HepG2 (cell line): Measurements from ENCODE around the gene DNAAF1. TPM values are rescaled to one million over a fixed set of nuclear protein-coding genes. Genes with fewer than 3 reads are reported as not detected.

Experiments used
- ATF4 ChIP-seq, 2 experiments: fragments of 450-650 bp in 1 of 2; sonication (generic) in 1 of 2; formaldehyde crosslinking; IDR thresholded peaks; 2 replicates each; pipeline versions ENCODE4 v1.5.0 to v1.8.0; 2020 to 2022; ENCODE audit warnings: mild to moderate bottlenecking in 1 of 2, missing genetic modification reagents in 1 of 2
- HOMEZ ChIP-seq: IDR thresholded peaks from 2 replicates; pipeline ENCODE4 v1.6.1; 2016; ENCODE audit warnings: low read depth
- KAT7 ChIP-seq: IDR thresholded peaks from 2 replicates; pipeline ENCODE4 v1.6.1; 2018; ENCODE audit warnings: borderline replicate concordance, missing compliant biosample characterization
- KDM2A ChIP-seq: sonication (generic); formaldehyde crosslinking; IDR thresholded peaks from 2 replicates; pipeline ENCODE4 v1.4.0; 2020; ENCODE audit warnings: low read depth, missing genetic modification reagents, borderline replicate concordance
- KIAA2018 ChIP-seq: sonication (generic); formaldehyde crosslinking; IDR thresholded peaks from 2 replicates; pipeline ENCODE4 v1.5.0; 2020; ENCODE audit warnings: mild to moderate bottlenecking, missing genetic modification reagents, borderline replicate concordance
- MED13 ChIP-seq: sonication (generic); formaldehyde crosslinking; IDR thresholded peaks from 2 replicates; pipeline ENCODE4 v1.5.0; 2020; ENCODE audit warnings: missing genetic modification reagents
- REL ChIP-seq: sonication (generic); formaldehyde crosslinking; conservative IDR thresholded peaks from 2 replicates; pipeline ENCODE4 v1.8.0; 2022; ENCODE audit warnings: mild to moderate bottlenecking, missing genetic modification reagents, moderate library complexity
- SMAD3 ChIP-seq: sonication (generic); formaldehyde crosslinking; IDR thresholded peaks from 2 replicates; pipeline ENCODE4 v1.4.0; 2020; ENCODE audit warnings: missing genetic modification reagents
- TAF15 ChIP-seq: fragments of 200-400 bp; formaldehyde crosslinking; IDR thresholded peaks from one replicate; pipeline ENCODE4 v1.6.1; 2018; ENCODE audit warnings: mild to moderate bottlenecking, low read depth, low read length; ENCODE audit not compliant: poor library complexity, severe bottlenecking
- XRCC5 ChIP-seq: fragments of 200-400 bp; formaldehyde crosslinking; optimal IDR thresholded peaks from 2 replicates; pipeline ENCODE3; 2017; ENCODE audit warnings: mild to moderate bottlenecking, low read length
- ZNF234 ChIP-seq: sonication (generic); formaldehyde crosslinking; conservative IDR thresholded peaks from 2 replicates; pipeline ENCODE4 v1.5.1; 2020; ENCODE audit warnings: mild to moderate bottlenecking, missing genetic modification reagents
- ZNF326 ChIP-seq: sonication (generic); formaldehyde crosslinking; IDR thresholded peaks from 2 replicates; pipeline ENCODE4 v1.4.0; 2020; ENCODE audit warnings: missing genetic modification reagents, borderline replicate concordance
- ZNF460 ChIP-seq: sonication (generic); formaldehyde crosslinking; IDR thresholded peaks from 2 replicates; pipeline ENCODE4 v1.5.1; 2020; ENCODE audit warnings: missing genetic modification reagents, mild to moderate bottlenecking, borderline replicate concordance
- ZNF496 ChIP-seq: sonication (generic); formaldehyde crosslinking; IDR thresholded peaks from 2 replicates; pipeline ENCODE4 v1.8.1; 2023; ENCODE audit warnings: mild to moderate bottlenecking, moderate library complexity, missing genetic modification reagents; ENCODE audit not compliant: insufficient replicate concordance
- ZNF552 ChIP-seq: sonication (generic); formaldehyde crosslinking; IDR thresholded peaks from 2 replicates; pipeline ENCODE4 v1.9.0; 2022; ENCODE audit warnings: missing genetic modification reagents, mild to moderate bottlenecking, borderline replicate concordance
- ZNF570 ChIP-seq: sonication (generic); formaldehyde crosslinking; IDR thresholded peaks from 2 replicates; pipeline ENCODE4 v1.4.0; 2020; ENCODE audit warnings: mild to moderate bottlenecking, missing genetic modification reagents, borderline replicate concordance
- ZNF747 ChIP-seq: sonication (generic); formaldehyde crosslinking; IDR thresholded peaks from 2 replicates; pipeline ENCODE4 v1.8.1; 2023; ENCODE audit warnings: missing genetic modification reagents, mild to moderate bottlenecking, borderline replicate concordance
- polyA plus RNA-seq, 8 experiments: library from polyadenylated mRNA; depleted of rRNA in 3 of 8; stranded (reverse) in 7 of 8; unstranded in 1 of 8; fragments of >200 nt; fragmentation: Illumina TruSeq in 4 of 8; extraction: Trizol in 4 of 8; gene quantifications; 2 replicates each; pipeline versions ENCODE4 v1.2.1 to v1.2.3, GENCODE V29; 2011 to 2016; ENCODE audit warnings: low read depth in 4 of 8, missing spikeins in 1 of 8, mixed read lengths in 1 of 8; ENCODE audit not compliant: insufficient read depth in 1 of 8
- total RNA-seq, 5 experiments: library from RNA; depleted of rRNA; stranded (reverse); fragments of >200 nt; fragmentation: Illumina TruSeq; extraction: Trizol; gene quantifications; 2 replicates each; pipeline ENCODE4 v1.2.3, GENCODE V29; 2016; ENCODE audit warnings: low read depth in 1 of 5

The DNAAF1 gene
- total and polyA plus RNA-seq, 2 of the 13 experiments (the other 11 are each of a cell fraction or from before 2014, with no cell fraction given), result 0.04 TPM; not detected in 1

GRCh38 chr16:84141143-84141670 is 3.9 kb upstream of the DNAAF1 start (continued):
- TF ChIP-seq KIAA2018 (CRISPR knock-in tag) (no peak), TAF15 (no peak), REL (CRISPR knock-in tag) (no peak), ZNF496 (no peak), ZNF234 (CRISPR knock-in tag) (no peak), ATF4 (CRISPR knock-in tag; IDR thresholded peaks at IDR 0.05) (peak in 1 of 2 experiments; percentile 65; a peak in 2 of 4 replicates), ZNF570 (CRISPR knock-in tag) (no peak), KAT7 (CRISPR knock-in tag) (no peak), XRCC5 (peak; percentile 91), ZNF326 (CRISPR knock-in tag) (no peak), KDM2A (CRISPR knock-in tag) (no peak), ZNF460 (CRISPR knock-in tag) (no peak), ZNF552 (CRISPR knock-in tag) (no peak), SMAD3 (CRISPR knock-in tag) (no peak), HOMEZ (CRISPR knock-in tag) (no peak), MED13 (CRISPR knock-in tag) (no peak), ZNF747 (no peak)
